Measurements from ENCODE around the gene SLC22A13. TPM values are rescaled to one million over a fixed set of nuclear protein-coding genes. Genes with fewer than 3 reads are reported as not detected.
"Not testable (repeated sequence)": the region's sequence is repeated elsewhere in the genome, so short reads cannot be mapped to it uniquely, and the experiment has no call there.

The SLC22A13 gene
- total RNA-seq, 4 donors from 2014 or later: 0.48 to 0.76 TPM; not detected in 2

GRCh38 chr3:38235466-38235865 is 30.1 kb upstream of the SLC22A13 start:
- intact Hi-C loops (cut with DNase I): no loop called here
- Histone ChIP-seq H3K27me3 (no peaks in the 10 kb centered on the region), H3K27ac (no peak overlapping the region), H3K9me3 (no peaks in the 10 kb centered on the region), H3K36me3 (peaks cover 5 to 89% (median 6%) of the 10 kb centered on the region in 3 donors), H3K4me3 (no peak overlapping the region), H3K4me1 (no peaks in the 10 kb centered on the region)
- TF ChIP-seq POLR2A (IDR thresholded peaks at IDR 0.05) (no peak), CTCF (IDR thresholded peaks at IDR 0.05) (no peak)
- no peak for DNase-seq

DNA sequence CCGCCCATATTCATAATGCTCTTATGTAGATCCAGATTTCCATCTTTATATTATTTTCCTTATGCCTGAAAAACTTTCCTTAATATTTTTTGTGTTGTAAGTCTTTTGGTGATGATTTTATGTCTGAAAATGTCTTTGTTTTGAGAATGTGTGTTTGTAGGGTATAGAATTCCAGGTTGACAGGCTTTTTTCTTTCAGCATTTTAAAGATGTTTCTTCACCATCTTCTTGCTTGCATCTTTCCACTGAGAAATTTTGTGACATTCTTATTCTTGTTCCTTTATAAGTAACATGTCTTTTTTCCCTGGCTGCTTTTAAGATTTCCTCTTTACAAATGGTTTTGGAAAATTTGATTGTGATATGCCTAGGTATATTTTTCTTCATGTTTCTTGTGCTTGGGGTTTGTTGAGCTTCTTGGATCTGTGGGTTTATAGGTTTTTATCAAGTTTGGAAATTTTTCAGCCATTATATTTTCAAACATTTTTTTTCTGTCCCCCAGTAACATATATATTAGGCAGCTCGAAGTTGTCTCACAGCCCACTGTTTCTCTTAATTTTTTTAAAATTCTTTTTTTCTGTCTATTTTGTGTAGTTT is 27.1 kb upstream of the SLC22A13 start:
- Histone ChIP-seq H3K27ac (no peak overlapping the region), H3K9me3 (no peaks in the 10 kb centered on the region), H3K36me3 (peaks cover 4 to 84% (median 5%) of the 10 kb centered on the region in 3 donors), H3K27me3 (no peaks in the 10 kb centered on the region), H3K4me3 (no peak overlapping the region), H3K4me1 (no peaks in the 10 kb centered on the region)
- TF ChIP-seq POLR2A (IDR thresholded peaks at IDR 0.05) (no peak), CTCF (IDR thresholded peaks at IDR 0.05) (no peak)
- 91 to 92% methylated on average over 2 of the region's 2 CpGs for WGBS, 2 donors
- intact Hi-C loops (cut with DNase I): no loop called here
- DNase-seq: no peak

DNA sequence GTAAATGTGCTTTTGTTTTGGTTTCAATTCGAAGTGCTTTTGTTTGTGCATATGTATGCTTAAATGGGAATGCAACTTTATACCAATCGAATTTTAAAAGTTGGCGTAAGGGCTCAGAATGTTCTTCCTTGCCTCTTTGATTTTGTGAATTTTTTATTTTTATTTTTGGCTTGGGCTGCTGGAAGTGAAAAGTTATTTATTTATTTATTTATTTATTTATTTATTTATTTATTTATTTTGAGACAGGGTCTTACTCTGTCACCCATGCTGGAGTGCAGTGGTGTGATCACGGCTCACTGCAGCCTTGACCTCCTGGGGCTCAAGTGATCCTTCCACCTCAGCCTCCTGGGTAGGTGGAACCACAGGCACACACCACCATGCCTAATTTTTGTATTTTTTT is 22.8 kb upstream of the SLC22A13 start:
- H3K4me1 ChIP-seq; H3K27me3 ChIP-seq; intact Hi-C loops (cut with DNase I); H3K4me3 ChIP-seq; DNase-seq; H3K27ac ChIP-seq; H3K9me3 ChIP-seq: not testable (repeated sequence)
- WGBS, 2 donors: 95% methylated on average over 4 of the region's 4 CpGs
- H3K36me3 ChIP-seq: peaks cover 0 to 84% (median 5%) of the 10 kb centered on the region in 3 donors

GRCh38 chr3:38245930-38246329 is 19.7 kb upstream of the SLC22A13 start:
- H3K36me3 ChIP-seq: peaks cover 0 to 84% (median under 1%) of the 10 kb centered on the region in 3 donors
- H3K27ac ChIP-seq: no peak overlapping the region
- H3K4me1 ChIP-seq: peaks cover 0 to 13% (median 0%) of the 10 kb centered on the region in 3 donors
- no peak overlapping the region for H3K4me3 ChIP-seq
- intact Hi-C loops (cut with DNase I): no loop called here
- H3K9me3 ChIP-seq: no peaks in the 10 kb centered on the region
- TF ChIP-seq CTCF (IDR thresholded peaks at IDR 0.05): no peak
- no peak for TF ChIP-seq POLR2A (IDR thresholded peaks at IDR 0.05)
- 94 to 97% methylated on average over 4 of the region's 4 CpGs for WGBS, 2 donors
- DNase-seq: no peak
- no peaks in the 10 kb centered on the region for H3K27me3 ChIP-seq

GRCh38 chr3:38247366-38248035 is 18.1 kb upstream of the SLC22A13 start:
- Histone ChIP-seq H3K36me3 (peaks cover 0 to 89% (median 11%) of the 10 kb centered on the region in 3 donors), H3K27ac (peak overlapping the region in 1 of 4 donors; percentile 11)

More at GRCh38 chr3:38247366-38248035, 18.1 kb upstream of the SLC22A13 start:
- intact Hi-C loops (cut with DNase I): no loop called here
- no peaks in the 10 kb centered on the region for H3K27me3 ChIP-seq
- H3K9me3 ChIP-seq: no peaks in the 10 kb centered on the region
- TF ChIP-seq CTCF (IDR thresholded peaks at IDR 0.05) (peak in 1 of 6 experiments; percentile 29), POLR2A (IDR thresholded peaks at IDR 0.05) (no peak)
- no peak overlapping the region for H3K4me3 ChIP-seq
- DNase-seq: no peak
- peaks cover 0 to 13% (median 0%) of the 10 kb centered on the region in 3 donors for H3K4me1 ChIP-seq

All from esophagus squamous epithelium (tissue), 5 donors.